Embryonic facial prominence (tissue), 1 donor: ENCODE data around the gene IFNL1.
"Not testable (repeated sequence)": the region's sequence is repeated elsewhere in the genome, so short reads cannot be mapped to it uniquely, and the experiment has no call there.

Experiments
- DNase-seq: peaks from one replicate; pipeline ENCODE4 v3.0.0-alpha.2; 2016; ENCODE audit errors: extremely low spot score

The IFNL1 gene

GRCh38 chr19:39296055-39296645, at the start of gene IFNL1:
TSS of gene IFNL1 (plus strand) at chr19:39296407. CDS start at chr19:39296422, 15 bp downstream.
- DNase-seq: no peak

- DNase-seq: no peak
These were observed 49.1 kb upstream of the IFNL1 start for GRCh38 chr19:39246951-39247669.

GRCh38 chr19:39247701-39248664, 48.2 kb upstream of the IFNL1 start:
- DNase-seq: no peak

GRCh38 chr19:39248806-39249205, 47.4 kb upstream of the IFNL1 start, which contains the start of gene IFNL4:
TSS of gene IFNL4 (minus strand) at chr19:39248856.
- no peak for DNase-seq

GRCh38 chr19:39251081-39251480, 45.1 kb upstream of the IFNL1 start:
- DNase-seq: no peak

- DNase-seq: no peak
These were observed 44.4 kb upstream of the IFNL1 start for GRCh38 chr19:39251846-39252245.

GRCh38 chr19:39252458-39252857, 43.7 kb upstream of the IFNL1 start:
- DNase-seq: no peak

- DNase-seq: no peak
These were observed 42.6 kb upstream of the IFNL1 start for GRCh38 chr19:39253374-39254149.

- DNase-seq: no peak
These were observed 41.5 kb upstream of the IFNL1 start for GRCh38 chr19:39254531-39255345.

GRCh38 chr19:39257227-39257626, 39.0 kb upstream of the IFNL1 start:
- no peak for DNase-seq

GRCh38 chr19:39261704-39262103, 34.5 kb upstream of the IFNL1 start:
- no peak for DNase-seq

- DNase-seq: no peak
These were observed 33.7 kb upstream of the IFNL1 start for GRCh38 chr19:39262496-39262895.

GRCh38 chr19:39263912-39264305, 32.3 kb upstream of the IFNL1 start:
- no peak for DNase-seq

GRCh38 chr19:39264306-39265290, 31.6 kb upstream of the IFNL1 start:
- DNase-seq: no peak

- DNase-seq: no peak
These were observed 30.8 kb upstream of the IFNL1 start for GRCh38 chr19:39265321-39265916.

- not testable (repeated sequence) for DNase-seq
These were observed 28.1 kb upstream of the IFNL1 start, which contains the start of gene IFNL2 for GRCh38 chr19:39268085-39268484. TSS of gene IFNL2 (plus strand) at chr19:39268396. CDS start at chr19:39268569, 173 bp downstream.

GRCh38 chr19:39268531-39269223, 27.5 kb upstream of the IFNL1 start:
- not testable (repeated sequence) for DNase-seq

- DNase-seq: not testable (repeated sequence)
These were observed 26.8 kb upstream of the IFNL1 start for GRCh38 chr19:39269369-39269768.
